HG03066 (cell line): Measurements from ENCODE around the gene ADGRG3.

ENCODE experiments used
- ATAC-seq: cut with Tn5 transposase; IDR thresholded peaks from one replicate; pipeline ENCODE4 v1.9.1; 2021; ENCODE audit warnings: low read depth; ENCODE audit not compliant: unreplicated experiment

The ADGRG3 gene

DNA sequence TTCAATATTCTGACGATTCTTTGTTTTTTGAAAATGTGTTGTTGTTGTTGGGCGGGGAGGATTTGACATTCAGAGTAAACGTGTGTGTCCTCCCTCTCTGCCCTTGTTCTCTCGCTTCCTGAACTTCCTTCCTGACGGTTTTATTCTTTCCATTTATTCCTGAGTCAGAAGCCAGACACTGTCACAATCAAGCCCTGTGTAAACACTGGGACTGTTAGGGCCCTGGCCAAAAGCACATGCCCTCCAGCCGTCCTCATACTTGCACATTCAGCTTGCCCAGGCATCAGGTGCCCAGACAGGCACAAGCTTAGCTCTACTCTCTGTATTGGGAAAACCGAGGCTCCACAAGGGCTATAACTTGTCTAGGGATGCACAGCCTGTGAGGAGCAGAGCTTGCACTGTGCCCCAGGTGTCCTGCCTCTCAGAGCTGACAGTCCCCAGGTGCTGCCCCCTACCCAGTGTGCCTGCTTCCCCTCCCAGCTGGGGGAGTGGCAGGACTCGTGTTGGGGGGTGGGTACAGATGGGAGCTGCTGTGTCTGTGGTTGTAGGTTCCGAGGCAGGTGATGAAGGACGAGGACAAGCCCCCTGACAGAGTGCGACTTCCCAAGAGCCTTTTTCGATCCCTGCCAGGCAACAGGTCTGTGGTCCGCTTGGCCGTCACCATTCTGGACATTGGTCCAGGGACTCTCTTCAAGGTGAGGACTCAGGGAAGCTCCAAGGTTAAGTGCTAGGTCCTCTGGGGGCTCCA lies 9.7 kb downstream of the ADGRG3 start:
- no peak for ATAC-seq

DNA sequence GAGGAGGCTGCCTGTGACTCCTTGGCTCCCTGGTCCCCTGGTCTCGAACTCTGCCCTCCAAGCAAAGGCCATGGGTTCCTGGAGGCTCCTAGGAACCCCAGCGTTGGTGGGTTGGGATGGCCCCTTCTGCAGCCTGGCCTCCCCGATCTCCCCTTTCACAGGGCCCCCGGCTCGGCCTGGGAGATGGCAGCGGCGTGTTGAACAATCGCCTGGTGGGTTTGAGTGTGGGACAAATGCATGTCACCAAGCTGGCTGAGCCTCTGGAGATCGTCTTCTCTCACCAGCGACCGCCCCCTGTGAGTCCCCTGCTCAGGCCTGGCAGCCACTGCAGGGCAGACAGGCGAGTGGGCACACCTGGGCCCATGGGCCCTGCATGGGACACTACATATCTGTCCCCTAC lies 10.9 kb downstream of the ADGRG3 start:
- ATAC-seq = no peak

DNA sequence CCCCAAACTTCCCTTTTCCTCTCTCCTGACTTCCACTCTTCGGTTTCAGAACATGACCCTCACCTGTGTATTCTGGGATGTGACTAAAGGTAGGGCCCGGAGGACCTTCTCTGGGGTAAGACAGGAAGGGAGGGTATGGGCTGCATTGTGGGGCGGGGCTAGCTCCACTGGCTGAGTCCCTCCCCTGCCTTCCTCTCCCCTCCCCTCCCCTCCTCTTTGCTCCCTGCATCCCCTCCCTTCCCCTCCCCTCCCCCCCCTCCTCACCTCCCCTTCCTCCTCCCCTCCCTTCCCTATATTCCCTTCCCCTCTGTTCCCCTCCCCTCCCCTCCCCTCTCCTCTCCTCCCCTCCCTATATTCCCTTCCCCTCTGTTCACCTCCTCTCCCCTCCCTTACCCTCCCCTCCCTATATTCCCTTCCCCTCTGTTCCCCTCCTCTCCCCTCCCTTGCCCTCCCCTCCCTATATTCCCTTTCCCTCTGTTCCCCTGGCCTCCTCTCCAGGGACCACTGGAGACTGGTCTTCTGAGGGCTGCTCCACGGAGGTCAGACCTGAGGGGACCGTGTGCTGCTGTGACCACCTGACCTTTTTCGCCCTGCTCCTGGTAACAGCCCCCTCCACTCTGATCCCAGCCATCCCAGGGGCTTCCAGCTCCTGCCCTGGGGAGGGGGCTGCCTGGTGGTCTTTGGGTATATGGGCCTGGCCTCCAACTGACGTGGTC lies 11.8 kb downstream of the ADGRG3 start:
- no peak for ATAC-seq

DNA sequence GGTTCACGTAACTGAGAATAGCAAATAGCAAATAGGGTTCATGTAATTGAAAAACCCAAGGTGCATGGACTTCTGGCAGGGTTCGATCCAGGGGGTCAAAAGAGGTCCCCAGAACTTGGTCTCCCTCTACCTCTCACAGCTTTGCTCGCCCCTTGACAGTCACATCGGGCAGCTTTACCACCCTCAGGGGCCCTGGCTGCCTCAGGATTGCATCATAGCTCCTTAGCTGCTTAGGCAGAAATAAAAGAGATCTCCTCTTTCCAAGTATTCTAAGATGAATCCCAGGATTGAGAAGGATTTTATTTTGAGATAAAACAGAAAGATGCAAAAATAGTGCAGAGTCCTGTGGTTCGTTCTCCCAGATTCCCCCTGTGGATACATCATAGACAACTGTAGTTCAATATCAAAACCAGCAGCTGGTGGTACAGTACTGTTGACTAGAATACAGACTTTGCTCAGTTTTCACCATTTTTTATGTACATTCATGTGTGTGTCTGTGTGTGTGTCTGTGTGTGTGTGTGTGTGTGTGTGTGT lies 12.8 kb downstream of the ADGRG3 start:
- no peak for ATAC-seq

DNA sequence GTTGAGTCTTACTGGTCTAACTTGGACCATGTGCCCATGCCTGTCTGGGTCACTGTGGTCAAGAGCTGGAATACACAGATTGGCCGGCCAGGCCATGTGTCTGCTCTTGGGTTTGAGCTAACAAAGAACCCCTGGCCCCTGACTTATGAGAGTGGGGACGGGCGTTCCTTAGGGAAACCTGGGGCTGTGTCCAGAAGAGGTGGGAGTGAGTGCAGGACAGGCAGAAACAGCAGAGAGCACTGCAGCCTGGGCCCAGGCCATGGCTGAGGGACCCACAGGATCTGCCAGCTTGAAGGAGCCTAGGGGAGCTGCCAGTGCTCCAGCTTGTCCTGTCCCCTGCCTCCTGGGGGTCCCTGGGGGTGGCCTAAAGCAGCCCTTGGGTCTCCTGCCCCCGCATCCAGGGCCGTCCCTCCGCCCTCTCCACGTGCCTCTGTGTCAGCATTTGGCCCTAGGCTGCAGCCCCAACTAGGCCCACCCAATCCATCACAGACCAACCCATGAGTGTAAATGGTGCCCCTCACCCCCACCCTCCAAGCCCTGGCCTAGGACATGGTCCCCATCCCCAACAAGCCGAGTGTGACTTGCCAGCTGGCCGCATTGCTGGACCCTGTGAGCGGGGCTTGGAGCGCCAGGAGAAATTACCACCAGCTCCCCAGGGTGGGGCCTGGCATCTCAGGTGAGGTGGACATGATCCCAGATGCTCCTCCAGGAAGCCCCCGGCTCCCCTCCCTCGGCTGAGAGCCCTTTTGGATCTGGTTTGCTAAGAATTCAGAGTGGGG lies 14.0 kb downstream of the ADGRG3 start:
- ATAC-seq = no peak

DNA sequence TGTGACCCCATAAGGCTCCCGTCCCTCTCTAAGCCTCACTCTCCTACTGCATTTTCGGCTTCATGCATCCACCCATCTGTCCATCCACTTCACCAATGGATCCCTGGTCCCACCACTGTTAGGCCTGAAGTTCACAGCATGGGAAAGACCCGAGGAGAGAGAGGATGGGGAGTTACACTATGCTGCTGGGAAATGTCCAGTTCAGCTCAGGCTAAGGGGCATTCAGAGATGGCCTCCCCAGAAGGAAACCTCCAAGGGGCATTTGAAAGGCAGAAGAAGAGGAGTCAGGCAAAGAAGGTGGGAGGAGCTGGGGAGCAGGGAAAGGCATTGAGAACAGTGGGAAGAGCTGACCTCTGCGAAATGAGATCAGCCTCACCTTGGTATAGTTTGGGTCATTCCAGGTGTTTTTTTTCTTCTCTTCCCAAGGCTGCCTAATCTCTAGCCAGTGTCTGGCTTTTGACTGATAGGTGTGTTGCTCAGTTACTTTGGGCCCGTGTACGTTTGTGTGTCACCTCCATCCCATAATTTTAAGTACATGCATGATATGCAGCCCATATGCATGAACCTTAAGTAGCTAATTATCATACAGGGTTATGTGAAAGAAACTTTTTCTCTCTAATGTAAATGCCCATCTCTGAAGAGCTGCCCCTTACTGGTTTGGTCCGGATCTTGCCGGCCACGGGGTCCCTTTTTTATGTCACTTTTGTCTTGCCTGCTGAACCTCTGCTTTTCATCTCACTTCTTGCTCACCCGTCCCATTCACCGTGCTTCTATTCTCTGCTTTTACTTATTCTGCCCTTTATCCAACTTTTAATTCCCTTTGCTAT lies 14.9 kb downstream of the ADGRG3 start:
- ATAC-seq = no peak

DNA sequence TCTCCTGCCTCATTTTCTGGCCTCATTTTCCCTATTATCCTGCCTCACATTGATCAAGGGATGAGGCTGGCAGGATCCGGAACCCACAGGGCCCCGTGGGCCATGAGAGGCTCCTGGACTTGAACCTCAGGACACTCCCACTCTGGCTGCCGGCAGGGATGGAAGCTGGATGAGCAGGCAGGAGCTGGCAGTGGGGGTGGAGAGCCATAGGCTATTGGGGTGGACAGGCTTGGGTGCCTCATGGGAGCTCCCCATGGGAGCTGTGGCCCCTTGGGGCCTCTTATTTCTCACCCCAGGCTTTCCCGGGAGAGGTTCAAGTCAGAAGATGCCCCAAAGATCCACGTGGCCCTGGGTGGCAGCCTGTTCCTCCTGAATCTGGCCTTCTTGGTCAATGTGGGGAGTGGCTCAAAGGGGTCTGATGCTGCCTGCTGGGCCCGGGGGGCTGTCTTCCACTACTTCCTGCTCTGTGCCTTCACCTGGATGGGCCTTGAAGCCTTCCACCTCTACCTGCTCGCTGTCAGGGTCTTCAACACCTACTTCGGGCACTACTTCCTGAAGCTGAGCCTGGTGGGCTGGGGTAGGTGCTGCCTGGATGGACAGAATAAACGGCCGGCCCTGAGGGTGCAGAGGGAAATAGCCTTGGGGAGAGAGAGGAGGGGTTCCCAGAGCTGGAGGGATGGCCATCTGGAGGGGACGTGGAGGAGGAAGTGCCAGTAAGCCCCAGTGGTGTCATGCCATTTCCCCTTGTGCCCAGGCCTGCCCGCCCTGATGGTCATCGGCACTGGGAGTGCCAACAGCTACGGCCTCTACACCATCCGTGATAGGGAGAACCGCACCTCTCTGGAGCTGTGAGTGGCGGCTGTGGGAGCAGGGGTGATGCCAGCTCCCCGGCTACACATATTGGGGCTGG lies 15.8 kb downstream of the ADGRG3 start:
- no peak for ATAC-seq

DNA sequence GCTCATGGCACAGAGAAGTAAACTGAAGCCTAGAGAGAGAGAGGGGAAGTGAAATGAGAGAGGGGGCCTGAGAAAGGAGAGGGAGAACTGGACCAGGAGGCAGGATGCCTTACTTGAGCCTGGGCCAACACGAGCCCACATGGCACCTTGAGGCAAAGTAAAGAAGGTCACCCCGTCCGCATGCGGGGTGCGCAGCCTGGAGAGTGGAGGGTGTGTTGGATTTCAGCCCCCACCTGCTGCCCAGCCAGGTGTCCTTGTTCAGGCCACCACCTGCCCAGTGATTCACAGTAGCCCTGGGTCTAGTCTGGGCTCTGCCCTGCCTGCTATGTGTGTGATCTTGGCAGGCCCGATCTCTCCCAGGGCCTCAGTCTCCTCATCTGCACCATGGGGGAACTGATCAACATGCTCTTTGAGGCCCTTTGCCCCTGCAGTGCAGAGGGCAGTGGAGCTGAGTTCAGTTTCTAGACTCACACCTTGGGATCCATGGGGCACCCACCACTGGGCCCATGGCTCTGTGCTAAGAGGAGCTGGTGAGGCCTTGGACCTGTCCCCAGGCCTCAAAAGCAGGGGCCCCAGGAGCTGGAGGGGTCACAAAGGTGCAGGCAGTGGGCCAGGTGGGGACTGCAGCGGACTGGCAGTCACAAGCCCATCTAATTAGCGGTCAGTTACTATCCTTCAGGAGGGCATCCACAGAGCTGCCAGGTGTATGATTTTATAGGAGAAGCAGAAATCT lies 16.7 kb downstream of the ADGRG3 start:
- ATAC-seq = no peak

DNA sequence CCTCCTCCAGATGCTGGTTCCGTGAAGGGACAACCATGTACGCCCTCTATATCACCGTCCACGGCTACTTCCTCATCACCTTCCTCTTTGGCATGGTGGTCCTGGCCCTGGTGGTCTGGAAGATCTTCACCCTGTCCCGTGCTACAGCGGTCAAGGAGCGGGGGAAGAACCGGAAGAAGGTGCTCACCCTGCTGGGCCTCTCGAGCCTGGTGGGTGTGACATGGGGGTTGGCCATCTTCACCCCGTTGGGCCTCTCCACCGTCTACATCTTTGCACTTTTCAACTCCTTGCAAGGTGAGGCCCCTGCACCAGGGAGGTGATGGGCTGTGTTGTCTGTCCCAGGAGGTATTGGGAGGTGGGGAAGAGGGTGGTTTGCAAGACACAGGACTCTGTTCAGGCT lies 17.5 kb downstream of the ADGRG3 start:
- no peak for ATAC-seq

DNA sequence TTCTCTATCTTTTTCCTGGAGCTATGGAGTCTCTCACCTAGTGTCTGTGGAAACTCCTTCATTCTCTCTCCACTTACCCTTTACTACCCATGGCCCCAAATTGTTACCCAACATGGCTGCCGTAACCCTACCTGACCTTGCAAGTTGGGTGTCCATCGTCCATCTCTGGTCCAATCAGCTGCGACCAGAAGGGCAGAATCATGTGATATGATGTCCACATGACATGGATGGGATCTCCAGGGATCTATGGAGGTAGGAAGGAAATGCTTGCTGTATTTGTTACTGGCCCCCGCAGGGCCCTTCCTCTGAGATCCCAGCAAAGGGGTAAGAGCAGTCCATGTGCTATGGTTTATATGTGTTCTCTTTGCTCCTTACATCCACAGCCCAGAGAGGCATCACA lies 18.5 kb downstream of the ADGRG3 start:
- ATAC-seq = no peak

DNA sequence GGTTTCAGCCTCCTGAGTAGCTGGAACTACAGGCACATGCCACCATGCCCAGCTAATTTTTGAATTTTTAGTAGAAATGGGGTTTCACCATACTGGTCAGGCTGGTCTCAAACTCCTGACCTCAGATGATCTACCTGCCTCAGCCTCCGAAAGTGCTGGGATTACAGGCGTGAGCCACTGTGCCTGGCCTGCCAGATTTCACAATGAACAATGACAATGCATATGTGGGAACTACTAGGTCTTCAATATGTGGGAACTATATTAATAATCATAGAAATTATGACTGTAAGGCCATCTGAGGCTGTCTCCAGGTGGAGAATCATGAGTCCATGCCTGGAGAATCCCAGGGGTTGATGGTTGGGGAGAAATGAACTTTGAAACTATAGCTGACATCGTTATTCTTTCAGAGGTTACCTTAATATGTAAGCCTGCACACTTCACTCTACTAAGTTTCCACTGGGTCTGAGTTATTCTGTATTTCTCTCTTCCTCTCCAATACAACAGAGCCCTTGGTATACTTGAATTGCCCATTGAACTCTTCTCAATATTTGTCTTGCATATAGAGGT lies 19.3 kb downstream of the ADGRG3 start:
- ATAC-seq = no peak

DNA sequence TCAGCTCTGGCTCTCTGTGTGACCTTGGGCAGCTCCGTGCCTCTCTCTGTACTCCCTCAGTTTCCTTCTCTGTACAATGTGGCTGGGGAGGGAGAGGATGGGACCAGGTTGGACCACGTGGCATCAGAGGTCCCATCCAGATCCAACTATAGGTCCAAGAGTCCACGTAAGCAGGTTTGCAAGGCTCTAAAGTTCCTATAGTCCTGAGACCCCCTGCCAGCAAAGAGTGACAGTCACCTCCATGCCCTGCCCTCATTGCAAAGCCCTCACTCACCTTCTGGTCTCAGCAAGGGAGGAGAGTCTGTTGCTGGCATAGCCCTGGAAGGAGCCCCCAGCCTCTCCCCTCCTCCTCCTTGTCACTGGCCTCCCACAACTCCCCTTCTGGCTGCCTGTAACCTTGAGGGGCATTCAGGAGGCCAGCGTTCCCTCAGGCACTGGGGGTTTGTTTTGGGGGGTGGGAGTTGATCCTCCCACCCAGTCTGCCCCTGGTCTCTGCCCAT lies 20.4 kb downstream of the ADGRG3 start:
- no peak for ATAC-seq

DNA sequence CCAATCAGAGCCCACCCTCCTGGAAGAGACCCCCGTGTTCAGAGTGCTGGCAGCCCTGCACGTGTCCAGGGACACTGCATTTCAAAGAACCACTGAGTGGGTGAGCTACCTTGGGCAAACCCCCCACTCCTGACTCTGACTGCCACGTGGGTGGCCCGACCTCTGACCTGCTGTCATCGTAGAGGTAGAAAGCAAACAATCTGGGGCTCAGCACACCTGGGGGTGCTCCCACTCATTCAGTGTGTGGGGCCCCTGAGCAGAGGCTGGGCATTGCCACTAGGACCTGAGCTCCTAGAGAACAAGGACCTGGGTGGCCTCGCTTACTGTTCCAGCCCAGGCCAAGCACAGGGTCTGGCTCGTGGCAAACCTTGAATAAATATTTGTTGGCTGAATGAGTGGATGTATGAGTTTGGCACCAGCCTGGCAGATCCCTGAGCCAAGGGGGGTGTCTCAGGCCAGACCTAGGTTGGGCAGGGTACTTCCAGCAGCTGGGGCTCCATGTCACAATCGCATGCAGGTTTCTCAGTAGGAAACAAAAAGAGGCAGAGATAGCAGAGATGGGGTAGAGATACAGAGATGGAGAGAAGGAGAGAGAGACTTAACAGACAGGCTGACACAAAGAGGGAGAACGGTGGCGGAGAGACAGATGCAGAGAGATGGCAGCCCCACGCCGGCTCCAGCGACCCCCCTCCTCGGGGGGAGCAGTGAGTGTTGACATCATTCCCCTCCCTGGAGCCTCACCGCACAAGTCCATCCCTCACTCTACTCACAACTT lies 21.1 kb downstream of the ADGRG3 start:
- no peak for ATAC-seq

DNA sequence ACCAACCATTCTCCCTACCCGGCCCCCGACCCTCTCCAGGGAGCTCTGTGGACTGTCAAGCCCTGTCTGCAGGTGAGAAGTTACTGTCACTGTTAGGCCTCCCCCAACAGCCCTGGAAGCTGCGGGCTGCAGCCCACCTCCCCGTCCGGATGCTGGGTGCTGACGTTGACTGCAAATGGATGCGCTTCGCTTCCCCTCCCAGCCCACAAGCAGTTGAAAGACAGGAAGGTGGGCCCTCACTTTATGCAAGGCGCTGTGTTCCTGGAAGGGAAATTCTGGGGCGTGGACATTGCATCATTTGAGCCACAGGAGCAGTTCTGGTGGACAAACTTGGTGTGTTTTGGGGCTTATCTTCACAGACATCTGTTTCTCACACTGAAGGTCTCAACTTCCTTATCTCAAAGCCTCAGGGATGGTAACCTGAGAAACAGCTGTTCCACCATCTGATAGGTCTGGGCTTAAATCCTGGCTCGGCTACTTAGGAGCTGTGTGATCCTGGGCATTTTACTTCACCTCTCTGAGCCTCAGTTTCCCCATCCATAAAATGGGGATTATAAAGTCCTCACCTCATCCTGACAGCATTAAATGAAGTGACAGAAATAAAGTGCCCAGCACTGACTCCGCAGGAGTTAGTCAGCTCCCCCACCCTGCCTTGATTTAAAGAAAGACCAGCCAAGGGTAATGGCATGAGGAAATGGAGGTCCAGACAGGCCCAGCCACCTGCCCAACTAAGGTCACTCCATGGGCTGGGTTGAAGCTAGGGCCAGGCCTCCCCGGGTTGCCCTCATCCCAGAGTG lies 21.9 kb downstream of the ADGRG3 start:
- no peak for ATAC-seq

DNA sequence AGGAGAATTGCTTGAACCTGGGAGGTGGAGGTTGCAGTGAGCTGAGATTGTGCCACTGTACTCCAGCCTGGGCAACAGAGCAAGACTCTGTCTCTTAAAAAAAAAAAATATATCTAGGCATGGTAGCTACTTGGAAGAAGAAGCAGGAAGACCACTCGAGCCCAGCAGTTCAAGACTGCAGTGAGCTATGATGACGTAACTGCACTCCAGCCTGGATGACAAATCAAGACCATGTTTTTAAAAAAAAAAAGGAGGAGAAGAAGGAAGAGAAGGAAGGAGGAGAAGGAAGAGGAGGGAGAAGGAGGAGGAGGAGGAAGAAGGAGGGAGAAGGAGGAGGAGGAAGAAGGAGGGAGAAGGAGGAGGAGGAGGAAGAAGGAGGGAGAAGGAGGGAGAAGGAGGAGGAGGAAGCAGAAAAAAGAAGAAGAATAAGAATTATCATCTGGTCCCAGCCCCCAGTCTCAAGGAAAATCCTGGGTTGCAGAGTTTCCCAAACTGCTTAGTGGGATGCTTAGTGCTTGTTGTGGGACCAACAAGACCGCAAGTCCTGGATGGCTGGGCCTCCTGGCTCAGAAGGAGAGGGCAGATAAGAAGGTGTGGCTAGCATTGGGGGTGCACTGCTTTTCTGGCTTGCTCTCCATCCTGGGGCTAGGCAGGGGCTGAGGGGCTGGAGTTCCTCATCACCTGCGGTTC lies 22.8 kb downstream of the ADGRG3 start:
- ATAC-seq = no peak

DNA sequence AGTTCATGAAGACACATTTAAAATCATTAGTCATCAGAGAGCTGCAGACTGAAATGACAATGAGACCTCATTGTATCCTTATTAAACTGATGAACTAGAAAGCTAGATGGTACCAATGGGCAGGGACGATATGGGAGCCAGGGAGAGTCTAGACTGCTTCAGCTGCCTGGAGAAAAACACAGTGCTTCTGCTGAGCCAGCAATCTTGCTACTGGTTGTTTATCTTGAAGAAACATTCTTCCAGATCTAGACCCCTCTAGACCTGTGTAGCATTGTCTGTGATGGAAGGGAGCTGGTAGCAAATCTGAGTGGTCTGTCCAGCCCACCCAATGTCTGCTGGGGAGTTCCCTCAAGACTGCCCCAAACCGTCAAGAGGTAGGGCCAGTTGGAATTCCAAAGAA lies 24.5 kb downstream of the ADGRG3 start:
- no peak for ATAC-seq
